IMR-90 (cell line): Measurements from ENCODE around the gene WFDC5. TPM values are rescaled to one million over a fixed set of nuclear protein-coding genes. Genes with fewer than 3 reads are reported as not detected.

ENCODE experiments used
- polyA plus RNA-seq, 3 experiments: library from polyadenylated mRNA; depleted of rRNA; stranded (reverse); fragments of >200 nt; gene quantifications; 2 replicates each; pipeline ENCODE4 v1.2.3, GENCODE V29; 2012; ENCODE audit warnings: low replicate concordance in 1 of 3
- total RNA-seq: library from RNA; depleted of rRNA; stranded (reverse); fragments of >200 nt; gene quantifications from 2 replicates; pipeline ENCODE4 v1.2.3, GENCODE V29; 2012; rRNA removed

WFDC5 gene
- total and polyA plus RNA-seq, 2 of the 4 experiments (the other 2 are of a cell fraction): not detected

Other genes starting within 250 kb of the WFDC5 start
- gene YWHAB, start 229.5 kb downstream of the WFDC5 start, total RNA-seq: 78.0 and 120 TPM in 2 replicates
- 94.7 and 102 TPM in 2 replicates for gene YWHAB, start 229.5 kb downstream of the WFDC5 start, polyA plus RNA-seq (2012; rRNA removed)
- gene PABPC1L, start 205.1 kb downstream of the WFDC5 start, total RNA-seq: 4.7 and 6.1 TPM in 2 replicates
- gene PABPC1L, start 205.1 kb downstream of the WFDC5 start, polyA plus RNA-seq (2012; rRNA removed): 76.6 and 82.4 TPM in 2 replicates
- 82.8 and 97.5 TPM in 2 replicates for gene TOMM34, start 154.8 kb downstream of the WFDC5 start, total RNA-seq
- 98.2 and 101 TPM in 2 replicates for gene TOMM34, start 154.8 kb downstream of the WFDC5 start, polyA plus RNA-seq (2012; rRNA removed)
- 22.2 and 30.0 TPM in 2 replicates for gene STK4, start 148.7 kb downstream of the WFDC5 start, total RNA-seq
- gene STK4, start 148.7 kb downstream of the WFDC5 start, polyA plus RNA-seq (2012; rRNA removed): 8.3 and 10.2 TPM in 2 replicates
- 0.54 and 0.56 TPM in 2 replicates for gene KCNS1, start 14.0 kb downstream of the WFDC5 start, total RNA-seq
- gene KCNS1, start 14.0 kb downstream of the WFDC5 start, polyA plus RNA-seq (2012; rRNA removed): 0.46 and 0.62 TPM in 2 replicates
- not detected in 2 replicates for gene WFDC12, start 9.3 kb upstream of the WFDC5 start, total RNA-seq
- gene WFDC12, start 9.3 kb upstream of the WFDC5 start, polyA plus RNA-seq (2012; rRNA removed): not detected in 2 replicates
- gene PI3, start 59.7 kb upstream of the WFDC5 start, total RNA-seq: not detected in 2 replicates
- gene PI3, start 59.7 kb upstream of the WFDC5 start, polyA plus RNA-seq (2012; rRNA removed): not detected in 2 replicates
- not detected in 2 replicates for gene SEMG1, start 91.9 kb upstream of the WFDC5 start, total RNA-seq
- gene SEMG1, start 91.9 kb upstream of the WFDC5 start, polyA plus RNA-seq (2012; rRNA removed): not detected in 2 replicates
- not detected in 2 replicates for gene SEMG2, start 106.2 kb upstream of the WFDC5 start, total RNA-seq
- not detected in 2 replicates for gene SEMG2, start 106.2 kb upstream of the WFDC5 start, polyA plus RNA-seq (2012; rRNA removed)
- not detected in 2 replicates for gene SLPI, start 139.4 kb upstream of the WFDC5 start, total RNA-seq
- not detected in 2 replicates for gene SLPI, start 139.4 kb upstream of the WFDC5 start, polyA plus RNA-seq (2012; rRNA removed)
- gene RBPJL, start 191.7 kb upstream of the WFDC5 start, total RNA-seq: not detected in 2 replicates
- not detected in 2 replicates for gene RBPJL, start 191.7 kb upstream of the WFDC5 start, polyA plus RNA-seq (2012; rRNA removed)
- gene MATN4, start 193.1 kb upstream of the WFDC5 start, total RNA-seq: not detected in 2 replicates
- gene MATN4, start 193.1 kb upstream of the WFDC5 start, polyA plus RNA-seq (2012; rRNA removed): 0.12 and 0.13 TPM in 2 replicates
- gene SDC4, start 233.2 kb upstream of the WFDC5 start, total RNA-seq: 265 and 275 TPM in 2 replicates
- 181 and 203 TPM in 2 replicates for gene SDC4, start 233.2 kb upstream of the WFDC5 start, polyA plus RNA-seq (2012; rRNA removed)
- 12.9 and 16.7 TPM in 2 replicates for gene SYS1, start 248.0 kb upstream of the WFDC5 start, total RNA-seq
- 24.6 and 29.2 TPM in 2 replicates for gene SYS1, start 248.0 kb upstream of the WFDC5 start, polyA plus RNA-seq (2012; rRNA removed)